ENCODE results near the gene OR10A2. TPM values are rescaled to one million over a fixed set of nuclear protein-coding genes. Genes with fewer than 3 reads are reported as not detected.

The OR10A2 gene
- total RNA-seq, 6 donors from 2014 or later: not detected

DNA sequence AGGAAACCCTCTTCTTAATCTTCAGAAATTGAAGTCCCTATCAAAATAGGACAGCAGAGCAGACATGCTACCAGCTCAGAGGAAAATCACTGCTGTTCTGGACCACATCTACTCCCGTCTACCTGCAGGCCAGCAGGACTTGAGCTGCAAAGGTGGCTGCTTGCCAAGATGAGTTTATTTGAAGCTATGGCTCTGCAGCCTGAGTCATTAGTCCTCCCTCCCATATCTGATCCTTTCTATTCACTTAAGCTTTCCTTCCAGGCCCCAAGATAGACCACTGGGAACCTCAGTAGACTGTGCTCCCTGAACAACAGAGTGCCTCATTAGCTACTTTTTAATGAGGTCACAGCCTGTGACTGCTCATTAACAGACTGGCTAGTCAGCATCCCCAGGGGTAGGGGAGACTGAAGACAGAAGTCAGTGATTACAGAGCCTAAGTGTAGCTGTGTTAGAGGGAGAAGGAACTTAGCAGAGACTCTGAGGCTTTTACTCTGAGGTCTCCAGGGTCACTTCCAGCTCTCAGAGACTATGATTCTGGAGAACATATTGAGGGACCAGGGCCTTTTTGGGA, 6.8 kb upstream of the OR10A2 start:
- DNase-seq (no peak), ATAC-seq (ENCODE audit: low FRiP score in 2 of 2) (no peak)
- no peaks in the 10 kb centered on the region for H3K27me3 ChIP-seq
- no peak overlapping the region for H3K4me3 ChIP-seq
- H3K9me3 ChIP-seq: peaks cover 0 to 3% (median 0%) of the 10 kb centered on the region in 4 donors
- H3K4me1 ChIP-seq: no peaks in the 10 kb centered on the region
- TF ChIP-seq POLR2A (IDR thresholded peaks at IDR 0.05): no peak
- TF ChIP-seq, protein P1, sequence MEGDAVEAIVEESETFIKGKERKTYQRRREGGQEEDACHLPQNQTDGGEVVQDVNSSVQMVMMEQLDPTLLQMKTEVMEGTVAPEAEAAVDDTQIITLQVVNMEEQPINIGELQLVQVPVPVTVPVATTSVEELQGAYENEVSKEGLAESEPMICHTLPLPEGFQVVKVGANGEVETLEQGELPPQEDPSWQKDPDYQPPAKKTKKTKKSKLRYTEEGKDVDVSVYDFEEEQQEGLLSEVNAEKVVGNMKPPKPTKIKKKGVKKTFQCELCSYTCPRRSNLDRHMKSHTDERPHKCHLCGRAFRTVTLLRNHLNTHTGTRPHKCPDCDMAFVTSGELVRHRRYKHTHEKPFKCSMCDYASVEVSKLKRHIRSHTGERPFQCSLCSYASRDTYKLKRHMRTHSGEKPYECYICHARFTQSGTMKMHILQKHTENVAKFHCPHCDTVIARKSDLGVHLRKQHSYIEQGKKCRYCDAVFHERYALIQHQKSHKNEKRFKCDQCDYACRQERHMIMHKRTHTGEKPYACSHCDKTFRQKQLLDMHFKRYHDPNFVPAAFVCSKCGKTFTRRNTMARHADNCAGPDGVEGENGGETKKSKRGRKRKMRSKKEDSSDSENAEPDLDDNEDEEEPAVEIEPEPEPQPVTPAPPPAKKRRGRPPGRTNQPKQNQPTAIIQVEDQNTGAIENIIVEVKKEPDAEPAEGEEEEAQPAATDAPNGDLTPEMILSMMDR (IDR thresholded peaks at IDR 0.05): no peak
- TF ChIP-seq EP300 (IDR thresholded peaks at IDR 0.05): no peak
- no peak for TF ChIP-seq POLR2AphosphoS5 (IDR thresholded peaks at IDR 0.05)
- 67 to 70% methylated on average over 1 of the region's 1 CpG for WGBS, 2 donors
- no peak overlapping the region for H3K27ac ChIP-seq
- no peaks in the 10 kb centered on the region for H3K36me3 ChIP-seq

DNA sequence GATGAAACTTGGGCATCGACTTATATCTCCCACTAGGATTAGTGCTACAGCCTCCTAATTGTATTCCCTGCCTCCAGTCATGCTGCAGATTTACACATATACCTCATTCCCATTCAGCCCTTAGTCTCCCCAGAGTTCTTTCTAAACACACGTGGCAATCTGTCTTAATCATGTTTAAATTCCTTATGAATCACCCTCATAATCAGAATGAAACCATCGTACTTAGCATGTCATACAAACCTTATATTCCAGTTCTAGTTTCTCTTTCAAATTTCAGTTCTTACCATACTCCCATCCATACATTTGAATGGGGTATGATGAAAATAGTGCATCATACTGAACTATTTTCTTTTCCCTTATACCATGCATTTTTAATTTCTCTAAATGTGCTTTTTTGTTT, 6.0 kb upstream of the OR10A2 start:
- ATAC-seq (ENCODE audit: low FRiP score in 2 of 2): no peak
- Histone ChIP-seq H3K36me3 (no peaks in the 10 kb centered on the region), H3K27me3 (no peaks in the 10 kb centered on the region), H3K27ac (no peak overlapping the region), H3K9me3 (peaks cover 0 to 3% (median 0%) of the 10 kb centered on the region in 4 donors), H3K4me3 (no peak overlapping the region), H3K4me1 (no peaks in the 10 kb centered on the region)
- WGBS, 2 donors: 73 to 79% methylated on average over 3 of the region's 3 CpGs
- TF ChIP-seq EP300 (IDR thresholded peaks at IDR 0.05): no peak
- TF ChIP-seq POLR2A (IDR thresholded peaks at IDR 0.05): no peak
- TF ChIP-seq, protein P1 (IDR thresholded peaks at IDR 0.05): no peak
- TF ChIP-seq POLR2AphosphoS5 (IDR thresholded peaks at IDR 0.05): no peak
- no peak for DNase-seq

DNA sequence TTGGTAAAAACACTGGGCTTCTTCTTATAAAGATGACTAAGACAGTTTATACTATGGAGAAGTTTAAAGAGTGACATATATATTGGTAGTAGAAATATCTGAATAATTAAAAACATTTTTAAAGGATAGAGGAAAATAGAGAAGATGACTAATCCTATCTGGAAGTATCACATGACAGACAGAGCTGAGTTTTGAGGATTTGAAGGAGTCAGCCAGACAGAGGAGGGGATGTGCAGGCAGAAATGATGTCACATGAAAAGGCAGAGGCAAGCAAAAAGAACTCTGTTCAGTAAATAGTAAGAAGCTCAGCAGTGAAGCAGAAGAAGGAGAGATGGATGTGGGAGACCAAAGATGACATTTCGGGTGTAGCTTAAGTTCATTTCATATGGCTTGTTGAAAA, 1.6 kb downstream of the OR10A2 start:
- Histone ChIP-seq H3K36me3 (no peaks in the 10 kb centered on the region), H3K4me1 (no peaks in the 10 kb centered on the region), H3K27ac (no peak overlapping the region), H3K27me3 (no peaks in the 10 kb centered on the region), H3K9me3 (no peaks in the 10 kb centered on the region), H3K4me3 (no peak overlapping the region)
- DNase-seq (no peak), ATAC-seq (ENCODE audit: low FRiP score in 2 of 2) (no peak)
- WGBS, 2 donors: 68 to 95% methylated on average over 1 of the region's 1 CpG
- TF ChIP-seq POLR2A (IDR thresholded peaks at IDR 0.05): no peak
- TF ChIP-seq POLR2AphosphoS5 (IDR thresholded peaks at IDR 0.05): no peak
- TF ChIP-seq, protein P1 (IDR thresholded peaks at IDR 0.05): no peak
- no peak for TF ChIP-seq EP300 (IDR thresholded peaks at IDR 0.05)

DNA sequence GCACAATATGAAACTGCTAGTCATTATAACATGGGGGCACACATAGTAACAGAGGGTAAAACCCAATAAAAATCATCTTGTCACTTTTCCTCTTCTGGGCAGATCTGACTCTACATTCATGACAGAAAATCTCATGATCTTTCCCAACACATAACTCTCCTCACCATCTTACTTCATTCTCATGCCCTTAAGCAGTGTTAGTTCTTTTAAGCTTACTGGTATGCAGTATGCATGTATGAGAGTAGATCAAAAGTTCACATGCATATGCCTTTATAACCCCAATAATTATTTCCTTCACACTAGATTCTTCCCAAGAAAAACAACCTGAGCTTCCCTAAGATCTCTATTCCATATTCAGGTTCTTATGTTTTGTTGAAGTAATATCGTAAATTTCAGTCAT, 8.4 kb downstream of the OR10A2 start:
- H3K4me1 ChIP-seq: no peaks in the 10 kb centered on the region
- WGBS, 2 donors: 87 to 89% methylated on average over 1 of the region's 1 CpG
- DNase-seq (no peak), ATAC-seq (ENCODE audit: low FRiP score in 2 of 2) (no peak)
- no peak for TF ChIP-seq EP300 (IDR thresholded peaks at IDR 0.05)
- TF ChIP-seq, protein P1 (IDR thresholded peaks at IDR 0.05): no peak
- no peak for TF ChIP-seq POLR2AphosphoS5 (IDR thresholded peaks at IDR 0.05)
- TF ChIP-seq POLR2A (IDR thresholded peaks at IDR 0.05): no peak
- H3K27me3 ChIP-seq: no peaks in the 10 kb centered on the region
- no peaks in the 10 kb centered on the region for H3K36me3 ChIP-seq
- H3K9me3 ChIP-seq: no peaks in the 10 kb centered on the region
- H3K27ac ChIP-seq: no peak overlapping the region
- H3K4me3 ChIP-seq: no peak overlapping the region

DNA sequence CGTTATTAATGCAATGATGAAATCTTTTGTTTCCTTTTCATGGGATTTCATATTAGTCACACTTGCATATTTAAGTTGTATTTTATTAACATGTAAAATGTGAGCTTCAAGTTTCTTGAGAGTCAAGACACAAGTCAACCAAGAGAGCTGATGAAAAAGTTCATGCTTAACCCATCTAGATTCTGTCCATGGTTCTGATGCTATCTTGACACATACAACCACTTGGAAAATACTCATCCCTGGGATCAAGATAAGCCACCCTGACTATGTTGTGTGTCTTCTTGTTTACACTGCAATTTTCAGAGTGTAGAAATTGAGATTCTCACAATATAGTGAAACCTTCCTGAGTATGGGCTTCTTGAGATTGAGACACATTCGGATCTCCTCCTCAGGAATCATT, 12.9 kb downstream of the OR10A2 start:
- H3K27ac ChIP-seq: no peak overlapping the region
- ATAC-seq (ENCODE audit: low FRiP score in 2 of 2): no peak
- WGBS, 2 donors: 86% methylated on average over 2 of the region's 2 CpGs

More for the DNA sequence above, 12.9 kb downstream of the OR10A2 start:
- Histone ChIP-seq H3K4me3 (no peak overlapping the region), H3K9me3 (no peaks in the 10 kb centered on the region), H3K36me3 (no peaks in the 10 kb centered on the region), H3K27me3 (no peaks in the 10 kb centered on the region), H3K4me1 (no peaks in the 10 kb centered on the region)
- no peak for DNase-seq
- TF ChIP-seq, protein P1 (IDR thresholded peaks at IDR 0.05): no peak
